Activated B cell treated with CpG ODN at 0.5 μM for 24 hours (primary cell): ENCODE results near the gene ORAI2. TPM values are rescaled to one million over a fixed set of nuclear protein-coding genes. Genes with fewer than 3 reads are reported as not detected.

Experiments used
- ATAC-seq: fragments of 200-7000 bp; cut with Tn5 transposase; one replicate; pipeline ENCODE4 v1.10.0; 2021; ENCODE audit warnings: low read depth, mild to moderate bottlenecking, moderate library complexity
- CTCF ChIA-PET: fragments of 350-600 bp; sonication (Branson Sonifier 250); formaldehyde crosslinking; loops from one replicate; lab custom pipeline; 2021; ENCODE audit warnings: antibody characterized with exemption; lab: Charles Lee
- POLR2A ChIA-PET: fragments of 350-600 bp; sonication (Branson Sonifier 250); formaldehyde crosslinking; loops from one replicate; lab custom pipeline; 2021; ENCODE audit warnings: antibody characterized with exemption; lab: Charles Lee
- DNase-seq: peaks from one replicate; pipeline ENCODE4 v3.0.0; 2022
- H3K27ac Mint-ChIP-seq: one replicate; pipeline ENCODE4 v1.8.0; 2020; ENCODE audit warnings: mixed read lengths
- H3K27me3 Mint-ChIP-seq: one replicate; pipeline ENCODE4 v1.8.0; 2021; ENCODE audit warnings: mixed read lengths
- H3K36me3 Mint-ChIP-seq: one replicate; pipeline ENCODE4 v1.8.0; 2021; ENCODE audit warnings: low read depth, mixed read lengths
- H3K4me1 Mint-ChIP-seq: one replicate; pipeline ENCODE4 v1.8.0; 2021; ENCODE audit warnings: mixed read lengths
- H3K4me3 Mint-ChIP-seq: one replicate; pipeline ENCODE4 v1.8.0; 2020; ENCODE audit warnings: mild to moderate bottlenecking, mixed read lengths
- H3K9me3 Mint-ChIP-seq: one replicate; pipeline ENCODE4 v1.8.0; 2020; ENCODE audit warnings: mixed read lengths
- CTCF ChIP-seq: fragments of 200-600 bp; IDR thresholded peaks from one replicate; pipeline ENCODE4 v1.8.0; 2022; ENCODE audit warnings: antibody characterized with exemption, mild to moderate bottlenecking
- intact Hi-C: fragments of 100-400 bp; cut with micrococcal nuclease; formaldehyde crosslinking; loops from one replicate; pipeline ENCODE4 v1.15.1; 2024
- total RNA-seq: library from RNA; stranded (reverse); gene quantifications from 2 replicates; pipeline ENCODE4 v1.2.3, GENCODE V29; 2022

The ORAI2 gene
- total RNA-seq, 1 donor from 2014 or later, result 184 TPM

- no peak for ATAC-seq
- intact Hi-C loops, result loop anchor here (5.0 to 10.0 kb wide), 2 partner anchors 70 to 648 kb away; no protein-coding TSS in a partner anchor
- peaks cover 23% of the 10 kb centered on the region for H3K36me3 Mint-ChIP-seq
- H3K9me3 Mint-ChIP-seq, result no peaks in the 10 kb centered on the region
- H3K4me3 Mint-ChIP-seq, result no peak overlapping the region
- peaks cover 28% of the 10 kb centered on the region for H3K4me1 Mint-ChIP-seq
- no peak for TF ChIP-seq CTCF
- no peaks in the 10 kb centered on the region for H3K27me3 Mint-ChIP-seq
- DNase-seq, result no peak
- POLR2A ChIA-PET, result interaction anchor here (0.5 kb wide), 1 partner anchor 13 kb away, joined by 6 read pairs; no protein-coding TSS in a partner anchor
- CTCF ChIA-PET, result interaction anchor here (1.2 to 6.0 kb wide), 2 partner anchors 98 to 113 kb away, joined by 4 to 91 read pairs; no protein-coding TSS in a partner anchor
- no peak overlapping the region for H3K27ac Mint-ChIP-seq
Observed at GRCh38 chr7:102392330-102392729, 41.0 kb upstream of the ORAI2 start.

GRCh38 chr7:102393467-102393866 is 39.9 kb upstream of the ORAI2 start:
- no peak overlapping the region for H3K27ac Mint-ChIP-seq

GRCh38 chr7:102395592-102395872 is 37.8 kb upstream of the ORAI2 start:
- POLR2A ChIA-PET, result interaction anchor here (0.7 to 4.9 kb wide), 21 partner anchors 10 to 652 kb away, joined by 3 to 34 read pairs (median 5); partner anchors contain the start of genes ALKBH4, LRWD1 and SH2B2
- H3K4me3 Mint-ChIP-seq, result peak overlapping the region; percentile 93
- H3K4me1 Mint-ChIP-seq, result peaks cover 34% of the 10 kb centered on the region
- TF ChIP-seq CTCF, result no peak
- DNase-seq (no peak), ATAC-seq (no peak)
- intact Hi-C loops, result loop anchor here (5.0 to 10.0 kb wide), 2 partner anchors 33 to 651 kb away; no protein-coding TSS in a partner anchor
- no peaks in the 10 kb centered on the region for H3K9me3 Mint-ChIP-seq
- H3K27ac Mint-ChIP-seq, result peak overlapping the region; percentile 96
- no peaks in the 10 kb centered on the region for H3K27me3 Mint-ChIP-seq
- CTCF ChIA-PET, result interaction anchor here (0.9 to 6.0 kb wide), 5 partner anchors 9 to 116 kb away, joined by 3 to 91 read pairs (median 10); partner anchors contain the start of gene SH2B2
- peaks cover 32% of the 10 kb centered on the region for H3K36me3 Mint-ChIP-seq

More at GRCh38 chr7:102393467-102393866, 39.9 kb upstream of the ORAI2 start:
- intact Hi-C loops, result loop anchor here (5.0 to 10.0 kb wide), 2 partner anchors 71 to 649 kb away; no protein-coding TSS in a partner anchor
- Mint-ChIP-seq H3K36me3 (peaks cover 20% of the 10 kb centered on the region), H3K27me3 (no peaks in the 10 kb centered on the region), H3K4me1 (peaks cover 34% of the 10 kb centered on the region), H3K9me3 (no peaks in the 10 kb centered on the region), H3K4me3 (no peak overlapping the region)
- CTCF ChIA-PET, result interaction anchor here (0.7 to 6.0 kb wide), 2 partner anchors 11 to 114 kb away, joined by 3 to 91 read pairs; no protein-coding TSS in a partner anchor
- DNase-seq (no peak), ATAC-seq (no peak)
- TF ChIP-seq CTCF, result no peak
- POLR2A ChIA-PET, result no interaction called here

- ATAC-seq (peak; percentile 98), DNase-seq (peak; percentile 72)
- Mint-ChIP-seq H3K27ac (peak within 1 kb of the TSS; percentile 96), H3K36me3 (peaks cover 36% of the 10 kb centered on the region), H3K27me3 (no peaks in the 10 kb centered on the region), H3K4me3 (peak within 1 kb of the TSS; percentile 93), H3K4me1 (peaks cover 34% of the 10 kb centered on the region), H3K9me3 (no peaks in the 10 kb centered on the region)
- TF ChIP-seq CTCF, result no peak
- CTCF ChIA-PET, result interaction anchor here (0.9 to 6.0 kb wide), 6 partner anchors 8 to 117 kb away, joined by 3 to 91 read pairs (median 8); partner anchors contain the start of gene SH2B2
- POLR2A ChIA-PET, result interaction anchor here (0.5 to 4.9 kb wide), 23 partner anchors 10 to 653 kb away, joined by 3 to 34 read pairs (median 4); partner anchors contain the start of genes ALKBH4, LRWD1 and SH2B2
- intact Hi-C loops, result loop anchor here (1.0 to 10.0 kb wide), 6 partner anchors 30 to 651 kb away; partner anchors contain the start of genes ALKBH4, LRWD1 and SH2B2
Observed at GRCh38 chr7:102395873-102396709, 37.3 kb upstream of the ORAI2 start, which contains the start of gene PRKRIP1. TSS of gene PRKRIP1 (plus strand) at chr7:102396363. CDS start at chr7:102396412, 49 bp downstream.
